ENCODE results near the gene PREPL. TPM values are rescaled to one million over a fixed set of nuclear protein-coding genes. Genes with fewer than 3 reads are reported as not detected.

Gene PREPL
- total and polyA plus RNA-seq, 9 of the 15 experiments (the other 6 are each of a cell fraction or from before 2014, with no cell fraction given), result 11.6 to 58.9 (median 27.2) TPM

DNA sequence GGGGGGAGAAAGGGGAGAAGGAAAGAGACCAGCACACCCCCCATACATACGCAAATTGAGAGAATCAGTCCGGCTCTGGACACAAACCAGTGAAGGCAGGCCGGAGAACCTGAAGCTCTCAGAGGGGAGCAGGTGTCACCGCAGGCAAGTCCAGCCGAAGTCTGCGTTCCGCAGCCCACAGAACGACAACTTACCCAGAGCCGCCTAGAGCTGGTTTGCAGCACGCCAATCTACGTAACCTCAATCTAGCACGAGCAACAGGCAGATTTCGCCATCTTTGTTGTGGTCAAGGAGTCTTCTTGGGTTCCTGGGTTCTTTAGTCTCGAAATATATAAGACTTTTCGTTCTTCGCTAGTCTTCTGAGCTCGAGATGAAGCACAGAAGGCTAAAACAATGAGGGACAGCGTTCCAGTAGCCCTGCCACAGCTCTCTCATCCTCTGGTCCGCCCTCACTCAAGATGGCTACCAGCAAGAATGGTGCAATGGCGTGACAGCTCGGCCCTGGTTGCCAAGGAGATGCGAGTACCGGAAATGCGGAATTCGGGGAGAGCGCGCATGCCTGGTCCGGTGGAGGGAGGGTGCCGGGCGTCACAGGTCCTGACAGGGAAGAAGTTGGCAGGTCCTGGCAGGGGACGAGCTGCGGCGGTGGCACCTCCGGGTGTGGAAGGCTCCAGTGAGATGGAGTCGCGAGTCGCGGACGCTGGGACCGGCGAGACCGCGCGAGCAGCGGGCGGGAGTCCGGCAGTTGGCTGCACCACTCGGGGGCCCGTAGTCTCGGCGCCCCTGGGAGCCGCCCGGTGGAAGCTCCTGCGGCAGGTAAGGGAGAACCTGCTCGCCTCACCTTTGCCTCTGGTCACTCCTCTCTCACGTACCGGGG is at the start of gene PREPL, which contains the start of gene CAMKMT (continued):
- TF ChIP-seq, protein P1, sequence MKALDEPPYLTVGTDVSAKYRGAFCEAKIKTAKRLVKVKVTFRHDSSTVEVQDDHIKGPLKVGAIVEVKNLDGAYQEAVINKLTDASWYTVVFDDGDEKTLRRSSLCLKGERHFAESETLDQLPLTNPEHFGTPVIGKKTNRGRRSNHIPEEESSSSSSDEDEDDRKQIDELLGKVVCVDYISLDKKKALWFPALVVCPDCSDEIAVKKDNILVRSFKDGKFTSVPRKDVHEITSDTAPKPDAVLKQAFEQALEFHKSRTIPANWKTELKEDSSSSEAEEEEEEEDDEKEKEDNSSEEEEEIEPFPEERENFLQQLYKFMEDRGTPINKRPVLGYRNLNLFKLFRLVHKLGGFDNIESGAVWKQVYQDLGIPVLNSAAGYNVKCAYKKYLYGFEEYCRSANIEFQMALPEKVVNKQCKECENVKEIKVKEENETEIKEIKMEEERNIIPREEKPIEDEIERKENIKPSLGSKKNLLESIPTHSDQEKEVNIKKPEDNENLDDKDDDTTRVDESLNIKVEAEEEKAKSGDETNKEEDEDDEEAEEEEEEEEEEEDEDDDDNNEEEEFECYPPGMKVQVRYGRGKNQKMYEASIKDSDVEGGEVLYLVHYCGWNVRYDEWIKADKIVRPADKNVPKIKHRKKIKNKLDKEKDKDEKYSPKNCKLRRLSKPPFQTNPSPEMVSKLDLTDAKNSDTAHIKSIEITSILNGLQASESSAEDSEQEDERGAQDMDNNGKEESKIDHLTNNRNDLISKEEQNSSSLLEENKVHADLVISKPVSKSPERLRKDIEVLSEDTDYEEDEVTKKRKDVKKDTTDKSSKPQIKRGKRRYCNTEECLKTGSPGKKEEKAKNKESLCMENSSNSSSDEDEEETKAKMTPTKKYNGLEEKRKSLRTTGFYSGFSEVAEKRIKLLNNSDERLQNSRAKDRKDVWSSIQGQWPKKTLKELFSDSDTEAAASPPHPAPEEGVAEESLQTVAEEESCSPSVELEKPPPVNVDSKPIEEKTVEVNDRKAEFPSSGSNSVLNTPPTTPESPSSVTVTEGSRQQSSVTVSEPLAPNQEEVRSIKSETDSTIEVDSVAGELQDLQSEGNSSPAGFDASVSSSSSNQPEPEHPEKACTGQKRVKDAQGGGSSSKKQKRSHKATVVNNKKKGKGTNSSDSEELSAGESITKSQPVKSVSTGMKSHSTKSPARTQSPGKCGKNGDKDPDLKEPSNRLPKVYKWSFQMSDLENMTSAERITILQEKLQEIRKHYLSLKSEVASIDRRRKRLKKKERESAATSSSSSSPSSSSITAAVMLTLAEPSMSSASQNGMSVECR (CRISPR knock-in tag; IDR thresholded peaks at IDR 0.05), result no peak; the same call in 1 of the 2 replicates
- TF ChIP-seq ZNF253 (CRISPR knock-in tag; conservative IDR thresholded peaks at IDR 0.05), result no peak
- no peak for TF ChIP-seq ZNF41 (CRISPR knock-in tag; conservative IDR thresholded peaks at IDR 0.05)
- TF ChIP-seq KDM5B (IDR thresholded peaks at IDR 0.05; ENCODE audit: insufficient replicate concordance, low read depth, low read length), result peak; percentile 98
- TF ChIP-seq ZNF197 (CRISPR knock-in tag; IDR thresholded peaks at IDR 0.05; ENCODE audit: low read depth), result peak; percentile 92

Data from K562 (cell line).